Stimulated activated naive CD8-positive, alpha-beta T cell treated with anti-CD3 and anti-CD28 coated beads, Interleukin-15, Interleukin-2, amounts not matched to agents 100 ng/mL and 50 ng/mL, for 24 hours (primary cell): ENCODE measurements around the gene LRRC7.

Source experiments
- H3K27ac Mint-ChIP-seq: one replicate; pipeline ENCODE4 v1.8.0; 2021; ENCODE audit warnings: mild to moderate bottlenecking, mixed read lengths
- H3K27me3 Mint-ChIP-seq: one replicate; pipeline ENCODE4 v1.8.0; 2021; ENCODE audit warnings: mixed read lengths
- H3K36me3 Mint-ChIP-seq: one replicate; pipeline ENCODE4 v1.8.0; 2021; ENCODE audit warnings: low read depth, mixed read lengths
- H3K4me1 Mint-ChIP-seq: one replicate; pipeline ENCODE4 v1.8.0; 2021; ENCODE audit warnings: low read depth, mixed read lengths
- H3K4me3 Mint-ChIP-seq: one replicate; pipeline ENCODE4 v1.8.0; 2021; ENCODE audit warnings: mild to moderate bottlenecking, mixed read lengths
- H3K9me3 Mint-ChIP-seq: one replicate; pipeline ENCODE4 v1.8.0; 2021; ENCODE audit warnings: mixed read lengths

Gene LRRC7

DNA sequence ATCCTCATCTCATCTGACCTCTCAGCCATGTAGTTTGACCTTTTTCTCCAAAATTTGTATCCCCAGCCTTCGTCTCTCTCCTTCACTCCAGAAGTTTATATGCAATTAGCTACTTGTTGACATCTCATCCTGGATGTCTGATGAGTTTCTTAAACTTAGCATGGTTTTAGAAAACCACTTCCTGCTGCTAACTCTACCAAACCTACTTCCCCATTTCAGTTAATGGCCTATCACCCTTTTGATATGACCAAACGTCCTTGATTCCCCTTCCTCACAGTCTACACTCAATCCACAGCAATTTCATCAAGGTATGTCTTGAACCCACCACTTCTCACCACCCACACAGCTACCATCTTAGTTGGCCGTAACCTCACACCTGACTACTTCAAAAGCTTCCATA, 515.8 kb downstream of the LRRC7 start:
- H3K9me3 Mint-ChIP-seq = peaks cover 9% of the 10 kb centered on the region
- H3K4me1 Mint-ChIP-seq = peaks cover 4% of the 10 kb centered on the region
- H3K27me3 Mint-ChIP-seq = no peaks in the 10 kb centered on the region
- H3K4me3 Mint-ChIP-seq = no peak overlapping the region
- H3K36me3 Mint-ChIP-seq = no peaks in the 10 kb centered on the region
- no peak overlapping the region for H3K27ac Mint-ChIP-seq

DNA sequence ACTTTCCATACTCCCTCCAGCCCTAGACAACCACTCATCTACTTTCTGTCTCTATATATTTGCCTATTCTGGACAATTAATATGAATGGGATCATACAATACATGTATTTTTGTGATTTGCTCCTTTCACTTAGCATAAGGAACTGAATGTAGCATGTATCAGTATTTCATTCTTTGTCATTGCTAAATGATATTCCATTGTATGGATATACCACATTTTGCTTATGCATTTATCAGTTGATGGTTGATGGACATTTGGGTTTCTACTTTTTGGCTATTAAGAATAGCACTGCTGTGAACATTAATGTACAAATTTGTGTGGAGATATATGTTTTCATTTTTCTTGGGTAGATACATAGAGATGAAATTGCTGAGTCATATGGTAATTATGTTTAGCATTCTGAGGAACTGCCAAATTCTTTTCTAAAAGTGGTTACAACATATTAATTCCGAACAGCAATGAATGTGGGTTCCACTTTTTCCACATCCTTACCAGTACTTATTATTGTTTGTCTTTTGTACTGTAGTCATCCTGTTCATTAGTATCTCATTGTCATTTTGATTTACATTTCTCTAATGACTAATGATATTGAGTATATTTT, 516.7 kb downstream of the LRRC7 start:
- H3K36me3 Mint-ChIP-seq = no peaks in the 10 kb centered on the region

DNA sequence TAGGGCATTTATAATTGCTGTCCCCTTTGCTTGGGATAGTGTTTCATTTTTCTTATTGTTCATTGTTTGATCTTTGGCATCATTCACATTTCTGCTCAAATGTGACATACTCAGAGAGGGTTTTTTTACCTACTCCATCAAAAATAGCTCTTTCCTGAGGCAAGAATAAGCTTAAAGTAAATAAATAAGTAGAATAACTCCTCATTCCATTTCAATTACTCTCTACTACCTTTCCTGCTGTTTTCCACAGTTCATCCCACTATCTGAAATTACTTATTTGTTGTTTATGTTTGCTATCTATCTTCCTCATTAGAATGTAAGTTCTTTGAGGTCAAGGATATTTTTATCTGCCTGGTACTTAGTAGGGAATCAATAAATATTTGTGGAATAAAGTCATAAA, 517.8 kb downstream of the LRRC7 start:
- Mint-ChIP-seq H3K4me3 (no peak overlapping the region), H3K4me1 (peaks cover 4% of the 10 kb centered on the region), H3K36me3 (no peaks in the 10 kb centered on the region)

More for the DNA sequence above, 516.7 kb downstream of the LRRC7 start:
- Mint-ChIP-seq H3K27ac (no peak overlapping the region), H3K9me3 (peaks cover 9% of the 10 kb centered on the region), H3K4me3 (no peak overlapping the region), H3K4me1 (peaks cover 4% of the 10 kb centered on the region), H3K27me3 (no peaks in the 10 kb centered on the region)

DNA sequence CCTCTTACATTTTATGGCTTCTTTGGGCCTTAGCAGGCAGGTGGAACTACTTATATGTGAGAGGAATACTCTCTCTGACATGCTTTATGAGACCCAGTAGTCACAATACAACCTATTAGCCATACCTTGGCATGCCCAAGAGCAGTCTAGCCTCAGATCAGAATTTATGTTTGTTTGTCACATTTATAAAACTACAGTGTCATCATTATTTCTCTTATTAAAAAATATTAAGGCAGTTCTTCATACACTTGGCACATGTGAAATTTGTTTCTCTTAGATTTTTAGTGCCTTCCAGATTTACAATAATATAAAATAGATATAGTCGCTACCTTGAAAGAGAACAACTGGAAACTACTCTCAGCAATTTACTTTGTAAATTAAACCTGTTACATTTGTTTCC, 519.2 kb downstream of the LRRC7 start:
- no peaks in the 10 kb centered on the region for H3K27me3 Mint-ChIP-seq
- no peak overlapping the region for H3K27ac Mint-ChIP-seq
- H3K9me3 Mint-ChIP-seq = peaks cover 9% of the 10 kb centered on the region

More for the DNA sequence above, 517.8 kb downstream of the LRRC7 start:
- Mint-ChIP-seq H3K27me3 (no peaks in the 10 kb centered on the region), H3K27ac (no peak overlapping the region), H3K9me3 (peaks cover 9% of the 10 kb centered on the region)

DNA sequence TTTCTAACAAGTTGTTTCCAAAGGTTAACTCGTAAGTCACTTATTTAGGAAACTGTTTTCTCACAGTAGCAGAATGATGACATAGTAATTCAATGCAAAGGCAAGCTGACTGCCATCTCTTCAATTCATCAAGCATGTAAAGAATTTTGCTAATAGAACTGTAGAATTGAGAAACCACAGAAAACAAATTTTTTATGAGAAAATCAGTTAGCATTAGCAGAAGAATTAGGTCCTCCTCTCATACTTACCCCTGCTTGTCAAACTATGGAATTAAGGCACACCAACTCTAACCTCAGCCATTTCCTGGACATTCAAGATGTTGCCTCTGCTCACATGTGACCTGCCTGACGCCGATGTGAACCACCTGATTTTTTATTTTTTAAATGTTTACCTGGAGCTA, 522.4 kb downstream of the LRRC7 start:
- Mint-ChIP-seq H3K27ac (no peak overlapping the region), H3K9me3 (no peaks in the 10 kb centered on the region), H3K27me3 (peaks cover 2% of the 10 kb centered on the region), H3K4me1 (no peaks in the 10 kb centered on the region), H3K36me3 (no peaks in the 10 kb centered on the region), H3K4me3 (no peak overlapping the region)

More for the DNA sequence above, 519.2 kb downstream of the LRRC7 start:
- H3K4me3 Mint-ChIP-seq = no peak overlapping the region
- no peaks in the 10 kb centered on the region for H3K36me3 Mint-ChIP-seq
- H3K4me1 Mint-ChIP-seq = peaks cover 4% of the 10 kb centered on the region

DNA sequence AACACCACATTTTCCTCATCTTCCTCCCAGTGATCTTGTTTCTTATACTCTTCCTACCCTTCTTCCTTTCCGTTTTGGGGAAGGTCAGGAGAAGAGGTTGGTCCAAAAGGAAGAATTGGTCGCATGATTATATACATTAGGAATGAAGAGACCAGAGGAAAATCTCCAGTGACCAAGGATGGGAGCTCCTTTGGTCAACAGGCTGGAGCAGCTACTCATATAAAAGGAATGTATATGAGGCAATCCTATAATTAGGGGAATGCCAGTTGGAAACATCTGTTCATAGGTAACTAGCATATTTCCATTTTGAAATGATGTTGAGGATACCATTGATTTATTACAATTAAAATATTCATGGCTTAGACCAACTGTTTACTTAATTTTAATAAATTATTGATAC, 523.2 kb downstream of the LRRC7 start:
- H3K4me1 Mint-ChIP-seq = no peaks in the 10 kb centered on the region
- H3K4me3 Mint-ChIP-seq = no peak overlapping the region
- H3K27ac Mint-ChIP-seq = no peak overlapping the region
- H3K9me3 Mint-ChIP-seq = no peaks in the 10 kb centered on the region
- H3K27me3 Mint-ChIP-seq = peaks cover 2% of the 10 kb centered on the region
- H3K36me3 Mint-ChIP-seq = no peaks in the 10 kb centered on the region

- no peaks in the 10 kb centered on the region for H3K4me1 Mint-ChIP-seq
- peaks cover 2% of the 10 kb centered on the region for H3K27me3 Mint-ChIP-seq
- no peaks in the 10 kb centered on the region for H3K9me3 Mint-ChIP-seq
- no peaks in the 10 kb centered on the region for H3K36me3 Mint-ChIP-seq
- H3K27ac Mint-ChIP-seq = no peak overlapping the region
- H3K4me3 Mint-ChIP-seq = no peak overlapping the region
These were observed 524.1 kb downstream of the LRRC7 start for GRCh38 chr1:70091811-70092210.

DNA sequence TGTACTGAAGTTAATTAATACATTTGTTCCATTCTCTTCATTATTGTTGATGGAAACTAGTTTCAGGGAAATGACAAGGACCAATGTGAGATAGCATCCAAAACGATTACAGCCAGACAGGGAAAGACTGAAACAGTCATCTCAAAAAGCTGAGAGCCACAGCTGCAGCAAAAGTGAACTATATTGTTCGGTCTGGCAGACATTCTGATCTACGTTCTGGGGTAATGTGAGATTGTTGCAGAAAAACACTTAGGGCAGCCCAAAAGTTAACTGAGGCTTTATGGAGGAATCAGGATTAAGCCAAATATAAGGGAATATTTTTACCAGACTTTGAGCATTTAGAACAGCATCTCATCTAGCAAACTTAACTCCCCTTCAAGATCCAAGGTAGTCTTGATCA, 524.8 kb downstream of the LRRC7 start:
- Mint-ChIP-seq H3K36me3 (no peaks in the 10 kb centered on the region), H3K4me3 (no peak overlapping the region), H3K27me3 (peaks cover 2% of the 10 kb centered on the region), H3K4me1 (no peaks in the 10 kb centered on the region), H3K9me3 (no peaks in the 10 kb centered on the region), H3K27ac (no peak overlapping the region)

DNA sequence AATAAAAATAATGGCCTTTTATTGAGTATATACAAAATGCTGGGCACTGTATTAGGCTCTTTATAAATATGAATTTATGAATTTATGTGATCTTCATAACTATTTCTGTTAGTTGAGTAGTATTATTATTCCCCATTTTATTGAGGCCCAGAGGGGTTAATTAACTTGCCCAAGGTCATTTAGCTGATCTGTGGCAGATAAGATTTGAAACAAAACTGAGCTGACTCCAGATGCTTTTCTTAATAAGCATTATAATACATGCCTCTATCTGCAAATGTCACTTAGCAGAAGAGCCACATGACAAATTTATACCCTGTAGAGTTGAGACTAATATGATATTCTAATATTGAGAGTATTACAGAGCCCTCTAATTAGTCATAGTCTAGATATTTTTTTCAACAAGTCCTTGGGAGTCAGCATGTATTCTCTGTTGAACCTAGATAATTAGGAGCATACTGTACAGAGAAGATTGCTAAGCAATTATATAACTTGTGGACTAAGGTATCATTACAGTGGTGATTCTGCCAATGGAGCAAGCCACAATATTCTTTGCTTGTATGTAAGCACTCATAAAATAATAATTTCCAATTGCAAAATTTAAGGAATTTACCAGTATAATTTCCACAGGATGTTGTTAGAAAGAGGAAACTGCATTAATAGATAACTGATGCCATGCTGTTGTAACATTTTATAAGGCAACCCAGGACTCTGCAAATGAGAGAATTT, 525.7 kb downstream of the LRRC7 start:
- no peaks in the 10 kb centered on the region for H3K4me1 Mint-ChIP-seq
- H3K36me3 Mint-ChIP-seq = no peaks in the 10 kb centered on the region
- H3K27ac Mint-ChIP-seq = no peak overlapping the region
- peaks cover 2% of the 10 kb centered on the region for H3K27me3 Mint-ChIP-seq
- no peaks in the 10 kb centered on the region for H3K9me3 Mint-ChIP-seq
- H3K4me3 Mint-ChIP-seq = no peak overlapping the region

- no peaks in the 10 kb centered on the region for H3K27me3 Mint-ChIP-seq
- H3K36me3 Mint-ChIP-seq = no peaks in the 10 kb centered on the region
- H3K9me3 Mint-ChIP-seq = no peaks in the 10 kb centered on the region
- H3K4me3 Mint-ChIP-seq = no peak overlapping the region
- no peak overlapping the region for H3K27ac Mint-ChIP-seq
- no peaks in the 10 kb centered on the region for H3K4me1 Mint-ChIP-seq
These were observed 533.5 kb downstream of the LRRC7 start for GRCh38 chr1:70101231-70101630.

DNA sequence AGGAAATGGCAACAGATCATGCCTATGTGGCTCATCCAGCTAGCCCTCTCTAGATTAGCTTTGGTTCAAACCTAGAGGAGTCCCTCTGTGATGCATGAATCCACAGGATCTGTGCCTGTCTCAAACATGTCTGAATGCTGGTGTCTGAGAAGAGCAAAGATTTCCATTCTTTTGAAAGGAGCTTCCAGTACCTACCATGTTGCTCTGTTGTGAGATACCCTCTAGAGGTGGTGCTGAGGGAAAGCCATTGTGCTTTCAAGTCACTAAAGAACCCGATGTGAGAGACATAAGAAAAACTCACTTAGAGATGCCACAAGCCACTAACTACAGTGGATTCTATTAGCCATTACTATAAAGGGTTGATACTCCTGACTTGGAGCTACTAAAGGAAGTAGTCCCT, 534.1 kb downstream of the LRRC7 start:
- no peaks in the 10 kb centered on the region for H3K27me3 Mint-ChIP-seq
- H3K27ac Mint-ChIP-seq = no peak overlapping the region
- H3K4me1 Mint-ChIP-seq = no peaks in the 10 kb centered on the region
- H3K36me3 Mint-ChIP-seq = no peaks in the 10 kb centered on the region
- no peaks in the 10 kb centered on the region for H3K9me3 Mint-ChIP-seq
- H3K4me3 Mint-ChIP-seq = no peak overlapping the region

GRCh38 chr1:70103770-70104169, 536.0 kb downstream of the LRRC7 start:
- no peaks in the 10 kb centered on the region for H3K36me3 Mint-ChIP-seq
- no peak overlapping the region for H3K27ac Mint-ChIP-seq
- no peaks in the 10 kb centered on the region for H3K4me1 Mint-ChIP-seq
- no peaks in the 10 kb centered on the region for H3K9me3 Mint-ChIP-seq
- H3K4me3 Mint-ChIP-seq = no peak overlapping the region
- H3K27me3 Mint-ChIP-seq = no peaks in the 10 kb centered on the region

DNA sequence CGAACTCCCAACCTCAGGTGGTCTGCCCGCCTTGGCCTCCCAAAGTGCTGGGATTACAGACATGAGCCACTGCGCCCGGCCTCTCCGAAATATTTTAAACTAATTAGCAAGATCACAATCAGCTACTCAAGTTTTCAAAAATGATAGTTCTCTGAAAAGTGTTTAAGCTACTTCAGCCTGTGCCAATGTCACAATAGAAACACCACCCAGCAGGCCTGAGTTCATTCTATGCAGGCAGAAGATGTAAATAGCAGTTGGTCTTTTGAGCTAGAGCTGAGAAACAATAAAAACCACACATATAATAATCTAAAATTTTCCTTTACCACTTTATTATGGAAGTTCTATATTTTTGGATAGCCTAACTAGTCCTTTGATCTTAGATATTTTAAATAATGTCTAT, 541.5 kb downstream of the LRRC7 start:
- Mint-ChIP-seq H3K27me3 (peaks cover 6% of the 10 kb centered on the region), H3K27ac (no peak overlapping the region), H3K4me3 (no peak overlapping the region), H3K36me3 (no peaks in the 10 kb centered on the region), H3K9me3 (no peaks in the 10 kb centered on the region), H3K4me1 (no peaks in the 10 kb centered on the region)

- no peak overlapping the region for H3K4me3 Mint-ChIP-seq
- H3K9me3 Mint-ChIP-seq = no peaks in the 10 kb centered on the region
- no peaks in the 10 kb centered on the region for H3K4me1 Mint-ChIP-seq
- peaks cover 6% of the 10 kb centered on the region for H3K27me3 Mint-ChIP-seq
- no peak overlapping the region for H3K27ac Mint-ChIP-seq
- no peaks in the 10 kb centered on the region for H3K36me3 Mint-ChIP-seq
These were observed 545.1 kb downstream of the LRRC7 start for GRCh38 chr1:70112838-70113237.

DNA sequence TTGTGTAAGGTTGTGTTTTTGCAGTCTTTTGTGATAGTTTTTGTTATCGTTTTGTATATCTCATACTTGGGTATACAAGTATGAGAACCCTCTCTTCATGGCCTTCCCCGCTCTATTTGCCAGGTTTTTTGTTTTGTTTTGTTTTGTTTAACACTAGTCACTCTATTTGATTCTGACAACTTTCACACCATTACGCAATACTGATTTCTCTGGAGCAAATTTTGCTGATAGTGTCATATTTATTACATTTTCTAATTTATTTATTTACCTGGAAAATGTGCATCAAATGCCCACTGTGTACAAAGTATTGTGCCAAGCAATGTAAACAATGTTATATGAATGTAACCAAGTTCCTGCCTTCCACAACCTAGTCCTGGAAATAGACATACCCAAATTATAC, 547.6 kb downstream of the LRRC7 start:
- Mint-ChIP-seq H3K9me3 (no peaks in the 10 kb centered on the region), H3K4me1 (no peaks in the 10 kb centered on the region), H3K27me3 (peaks cover 12% of the 10 kb centered on the region), H3K4me3 (no peak overlapping the region), H3K36me3 (no peaks in the 10 kb centered on the region), H3K27ac (no peak overlapping the region)

GRCh38 chr1:70117046-70117445, 549.3 kb downstream of the LRRC7 start:
- H3K27ac Mint-ChIP-seq = no peak overlapping the region
- H3K36me3 Mint-ChIP-seq = no peaks in the 10 kb centered on the region
- H3K9me3 Mint-ChIP-seq = no peaks in the 10 kb centered on the region
- no peaks in the 10 kb centered on the region for H3K4me1 Mint-ChIP-seq
- no peak overlapping the region for H3K4me3 Mint-ChIP-seq
- H3K27me3 Mint-ChIP-seq = peaks cover 12% of the 10 kb centered on the region
